ENCODE results near the gene DMD. TPM values are rescaled to one million over a fixed set of nuclear protein-coding genes. Genes with fewer than 3 reads are reported as not detected.

The DMD gene
- total and polyA plus RNA-seq, 2 donors (not counting 1 experiment from before 2014, with no cell fraction given) = 2.0 to 51.8 TPM

GRCh38 chrX:31516527-31516926, 1694.8 kb downstream of the DMD start:
- Histone ChIP-seq H3K4me3 (ENCODE audit: control extremely low read depth in 1 of 5, extremely low read depth in 1 of 5, insufficient read depth in 1 of 5, low read depth in 2 of 5, low read length in 4 of 5) (no peak overlapping the region), H3K27ac (ENCODE audit: low read length in 2 of 2) (no peak overlapping the region), H4K20me1 (ENCODE audit: control insufficient read depth, insufficient read depth, low read length, poor library complexity, severe bottlenecking) (no peaks in the 10 kb centered on the region), H3K36me3 (replicated peaks in 1 of 2; ENCODE audit: control extremely low read depth in 1 of 2, control insufficient read depth in 1 of 2, extremely low read depth in 1 of 2, insufficient read depth in 2 of 2, low read length in 1 of 2) (no peaks in the 10 kb centered on the region), H3K27me3 (replicated peaks in 1 of 4; ENCODE audit: control extremely low read depth in 1 of 4, control insufficient read depth in 3 of 4, insufficient read depth in 4 of 4, low read length in 3 of 4) (no peaks in the 10 kb centered on the region), H3K9me3 (ENCODE audit: control extremely low read depth in 1 of 3, control insufficient read depth in 2 of 3, insufficient read depth in 1 of 3, low read length in 2 of 3) (no peaks in the 10 kb centered on the region), H3K4me1 (ENCODE audit: control insufficient read depth in 2 of 2, insufficient read depth in 2 of 2, low read length in 2 of 2) (no peaks in the 10 kb centered on the region), H3K4me2 (replicated peaks; ENCODE audit: low read depth, low read length, poor library complexity, severe bottlenecking) (no peak overlapping the region), H3K9ac (ENCODE audit: low read length) (no peak overlapping the region), H2AFZ (ENCODE audit: insufficient read depth, low read depth, low read length, poor library complexity, severe bottlenecking) (no peak overlapping the region), H3K79me2 (ENCODE audit: control insufficient read depth, insufficient read depth, low read length) (no peaks in the 10 kb centered on the region)
- DNase-seq (no peak), ATAC-seq (ENCODE audit: low read depth) (no peak)
- Mint-ChIP-seq H3K27me3 (no peaks in the 10 kb centered on the region), H3K4me1 (no peaks in the 10 kb centered on the region), H3K27ac (no peak overlapping the region), H3K4me3 (no peak overlapping the region), H3K9me3 (ENCODE audit: insufficient read depth) (no peaks in the 10 kb centered on the region)
- TF ChIP-seq CTCF (IDR thresholded peaks at IDR 0.05) (no peak), EZH2 (IDR thresholded peaks at IDR 0.05; ENCODE audit: borderline replicate concordance, insufficient read depth, low read depth, low read length, poor library complexity, severe bottlenecking) (no peak)
- ChIA-PET POLR2A (no interaction called here), CTCF (no interaction called here)
- intact Hi-C loops (cut with micrococcal nuclease) = no loop called here
- no CpG with 5 or more reads among the region's 6 CpGs for WGBS (ENCODE audit: insufficient coverage)

GRCh38 chrX:31508338-31508737, 1703.0 kb downstream of the DMD start:
- H3K79me2 ChIP-seq (ENCODE audit: control insufficient read depth, insufficient read depth, low read length) = no peaks in the 10 kb centered on the region
- no peaks in the 10 kb centered on the region for H3K9me3 ChIP-seq (ENCODE audit: control extremely low read depth in 1 of 3, control insufficient read depth in 2 of 3, insufficient read depth in 1 of 3, low read length in 2 of 3)
- WGBS (ENCODE audit: insufficient coverage) = no CpG with 5 or more reads among the region's 4 CpGs
- H3K27me3 Mint-ChIP-seq = no peaks in the 10 kb centered on the region
- H3K4me1 ChIP-seq (ENCODE audit: control insufficient read depth in 2 of 2, insufficient read depth in 2 of 2, low read length in 2 of 2) = no peaks in the 10 kb centered on the region
- no peaks in the 10 kb centered on the region for H3K9me3 Mint-ChIP-seq (ENCODE audit: insufficient read depth)
- H3K4me3 ChIP-seq (ENCODE audit: control extremely low read depth in 1 of 5, extremely low read depth in 1 of 5, insufficient read depth in 1 of 5, low read depth in 2 of 5, low read length in 4 of 5) = no peak overlapping the region
- no peak overlapping the region for H3K27ac ChIP-seq (ENCODE audit: low read length in 2 of 2)
- CTCF ChIA-PET = no interaction called here
- H2AFZ ChIP-seq (ENCODE audit: insufficient read depth, low read depth, low read length, poor library complexity, severe bottlenecking) = no peak overlapping the region
- H3K27ac Mint-ChIP-seq = no peak overlapping the region
- H3K9ac ChIP-seq (ENCODE audit: low read length) = no peak overlapping the region
- no peak for DNase-seq
- no peaks in the 10 kb centered on the region for H3K4me1 Mint-ChIP-seq
- no peaks in the 10 kb centered on the region for H3K27me3 ChIP-seq (replicated peaks in 1 of 4; ENCODE audit: control extremely low read depth in 1 of 4, control insufficient read depth in 3 of 4, insufficient read depth in 4 of 4, low read length in 3 of 4)
- H3K4me3 Mint-ChIP-seq = no peak overlapping the region
- no peaks in the 10 kb centered on the region for H3K36me3 ChIP-seq (replicated peaks in 1 of 2; ENCODE audit: control extremely low read depth in 1 of 2, control insufficient read depth in 1 of 2, extremely low read depth in 1 of 2, insufficient read depth in 2 of 2, low read length in 1 of 2)
- intact Hi-C loops (cut with micrococcal nuclease) = no loop called here
- no peak for TF ChIP-seq CTCF (IDR thresholded peaks at IDR 0.05)
- TF ChIP-seq EZH2 (IDR thresholded peaks at IDR 0.05; ENCODE audit: borderline replicate concordance, insufficient read depth, low read depth, low read length, poor library complexity, severe bottlenecking) = no peak
- POLR2A ChIA-PET = no interaction called here
- no peaks in the 10 kb centered on the region for H4K20me1 ChIP-seq (ENCODE audit: control insufficient read depth, insufficient read depth, low read length, poor library complexity, severe bottlenecking)
- ATAC-seq (ENCODE audit: low read depth) = no peak
- H3K4me2 ChIP-seq (replicated peaks; ENCODE audit: low read depth, low read length, poor library complexity, severe bottlenecking) = no peak overlapping the region
